ENCODE data around the gene AHDC1.
"Not testable (repeated sequence)": the region's sequence is repeated elsewhere in the genome, so short reads cannot be mapped to it uniquely, and the experiment has no call there.

Gene AHDC1

GRCh38 chr1:27539901-27540861 is 63.8 kb downstream of the AHDC1 start:
- in situ Hi-C loops (cut with HindIII; ENCODE audit: low sequenced_read_pairs) = no loop called here

GRCh38 chr1:27538793-27539192 is 65.2 kb downstream of the AHDC1 start:
- in situ Hi-C loops (cut with HindIII; ENCODE audit: low sequenced_read_pairs) = no loop called here

GRCh38 chr1:27538305-27538676 is 65.7 kb downstream of the AHDC1 start:
- in situ Hi-C loops (cut with HindIII; ENCODE audit: low sequenced_read_pairs) = not testable (repeated sequence)

- in situ Hi-C loops (cut with HindIII; ENCODE audit: low sequenced_read_pairs) = no loop called here
These were observed 67.2 kb downstream of the AHDC1 start for GRCh38 chr1:27536767-27537166.

- in situ Hi-C loops (cut with HindIII; ENCODE audit: low sequenced_read_pairs) = no loop called here
These were observed 67.8 kb downstream of the AHDC1 start for GRCh38 chr1:27536010-27536757.

- in situ Hi-C loops (cut with HindIII; ENCODE audit: low sequenced_read_pairs) = no loop called here
These were observed 68.6 kb downstream of the AHDC1 start for GRCh38 chr1:27535386-27535785.

GRCh38 chr1:27531959-27532685 is 71.8 kb downstream of the AHDC1 start:
- in situ Hi-C loops (cut with HindIII; ENCODE audit: low sequenced_read_pairs) = no loop called here

GRCh38 chr1:27530192-27530591 is 73.8 kb downstream of the AHDC1 start:
- in situ Hi-C loops (cut with HindIII; ENCODE audit: low sequenced_read_pairs) = no loop called here

- in situ Hi-C loops (cut with HindIII; ENCODE audit: low sequenced_read_pairs) = no loop called here
These were observed 74.3 kb downstream of the AHDC1 start for GRCh38 chr1:27529704-27530018.

- in situ Hi-C loops (cut with HindIII; ENCODE audit: low sequenced_read_pairs) = no loop called here
These were observed 74.9 kb downstream of the AHDC1 start for GRCh38 chr1:27528818-27529703.

- in situ Hi-C loops (cut with HindIII; ENCODE audit: low sequenced_read_pairs) = no loop called here
These were observed 75.8 kb downstream of the AHDC1 start for GRCh38 chr1:27527890-27528817.

- in situ Hi-C loops (cut with HindIII; ENCODE audit: low sequenced_read_pairs) = no loop called here
These were observed 76.6 kb downstream of the AHDC1 start for GRCh38 chr1:27527223-27527889.

- in situ Hi-C loops (cut with HindIII; ENCODE audit: low sequenced_read_pairs) = no loop called here
These were observed 77.2 kb downstream of the AHDC1 start for GRCh38 chr1:27526569-27527222.

GRCh38 chr1:27525296-27526272 is 78.4 kb downstream of the AHDC1 start:
- in situ Hi-C loops (cut with HindIII; ENCODE audit: low sequenced_read_pairs) = no loop called here

- in situ Hi-C loops (cut with HindIII; ENCODE audit: low sequenced_read_pairs) = no loop called here
These were observed 80.5 kb downstream of the AHDC1 start for GRCh38 chr1:27523337-27524020.

- in situ Hi-C loops (cut with HindIII; ENCODE audit: low sequenced_read_pairs) = no loop called here
These were observed 81.3 kb downstream of the AHDC1 start for GRCh38 chr1:27522432-27523336.

Data from DLD1 (cell line).